ENCODE measurements around the gene GGA1. TPM values are rescaled to one million over a fixed set of nuclear protein-coding genes. Genes with fewer than 3 reads are reported as not detected.

Gene GGA1
- total RNA-seq, 3 donors from 2014 or later: 36.6 to 63.9 (median 54.7) TPM

- Histone ChIP-seq H3K27me3 (no peaks in the 10 kb centered on the region), H3K27ac (no peak overlapping the region), H3K9me3 (no peaks in the 10 kb centered on the region), H3K4me3 (no peak overlapping the region), H3K4me1 (peaks cover 3 to 8% of the 10 kb centered on the region in 2 donors), H3K36me3 (no peaks in the 10 kb centered on the region)
- intact Hi-C loops (cut with DNase I; ENCODE audit: low total_unique reads): no loop called here
- TF ChIP-seq, protein P1, sequence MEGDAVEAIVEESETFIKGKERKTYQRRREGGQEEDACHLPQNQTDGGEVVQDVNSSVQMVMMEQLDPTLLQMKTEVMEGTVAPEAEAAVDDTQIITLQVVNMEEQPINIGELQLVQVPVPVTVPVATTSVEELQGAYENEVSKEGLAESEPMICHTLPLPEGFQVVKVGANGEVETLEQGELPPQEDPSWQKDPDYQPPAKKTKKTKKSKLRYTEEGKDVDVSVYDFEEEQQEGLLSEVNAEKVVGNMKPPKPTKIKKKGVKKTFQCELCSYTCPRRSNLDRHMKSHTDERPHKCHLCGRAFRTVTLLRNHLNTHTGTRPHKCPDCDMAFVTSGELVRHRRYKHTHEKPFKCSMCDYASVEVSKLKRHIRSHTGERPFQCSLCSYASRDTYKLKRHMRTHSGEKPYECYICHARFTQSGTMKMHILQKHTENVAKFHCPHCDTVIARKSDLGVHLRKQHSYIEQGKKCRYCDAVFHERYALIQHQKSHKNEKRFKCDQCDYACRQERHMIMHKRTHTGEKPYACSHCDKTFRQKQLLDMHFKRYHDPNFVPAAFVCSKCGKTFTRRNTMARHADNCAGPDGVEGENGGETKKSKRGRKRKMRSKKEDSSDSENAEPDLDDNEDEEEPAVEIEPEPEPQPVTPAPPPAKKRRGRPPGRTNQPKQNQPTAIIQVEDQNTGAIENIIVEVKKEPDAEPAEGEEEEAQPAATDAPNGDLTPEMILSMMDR (IDR thresholded peaks at IDR 0.05): no peak
- TF ChIP-seq POLR2AphosphoS5 (IDR thresholded peaks at IDR 0.05): no peak
- no peak for TF ChIP-seq POLR2A (IDR thresholded peaks at IDR 0.05)
- DNase-seq (ENCODE audit: low spot score in 2 of 2): no peak
These were observed 11.4 kb downstream of the GGA1 start for GRCh38 chr22:37619991-37620390.

DNA sequence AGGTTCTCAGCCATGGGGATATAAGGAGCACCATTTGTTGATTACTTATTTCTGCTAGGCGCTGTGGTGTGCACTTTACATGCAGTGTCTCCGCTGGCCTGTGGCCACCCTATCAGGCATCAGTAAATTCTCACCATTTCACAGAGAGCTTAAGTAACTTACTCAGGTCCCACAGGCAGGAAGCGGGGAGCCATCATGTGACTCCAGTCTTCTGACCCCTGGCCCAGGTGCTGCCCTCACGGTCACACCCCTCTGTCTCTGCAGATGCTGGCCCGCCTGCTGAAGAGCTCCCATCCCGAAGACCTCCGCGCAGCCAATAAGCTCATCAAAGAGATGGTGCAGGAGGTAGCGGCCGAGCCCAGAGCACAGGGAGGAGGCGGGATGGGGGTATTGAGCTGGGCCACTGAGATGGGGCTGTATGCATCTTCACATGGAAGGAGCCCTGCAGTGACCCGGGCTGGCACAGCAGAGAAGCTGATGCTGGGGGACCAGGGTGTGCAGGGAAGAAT, 12.8 kb downstream of the GGA1 start:
- H3K4me3 ChIP-seq: no peak overlapping the region
- H3K27ac ChIP-seq: no peak overlapping the region
- H3K4me1 ChIP-seq: peaks cover 11 to 17% of the 10 kb centered on the region in 2 donors
- no peak for DNase-seq (ENCODE audit: low spot score in 2 of 2)
- TF ChIP-seq POLR2A (IDR thresholded peaks at IDR 0.05) (no peak), POLR2AphosphoS5 (IDR thresholded peaks at IDR 0.05) (no peak)
- TF ChIP-seq, protein P1 (IDR thresholded peaks at IDR 0.05): no peak
- intact Hi-C loops (cut with DNase I; ENCODE audit: low total_unique reads): no loop called here
- no peaks in the 10 kb centered on the region for H3K27me3 ChIP-seq
- no peaks in the 10 kb centered on the region for H3K9me3 ChIP-seq
- H3K36me3 ChIP-seq: no peaks in the 10 kb centered on the region

DNA sequence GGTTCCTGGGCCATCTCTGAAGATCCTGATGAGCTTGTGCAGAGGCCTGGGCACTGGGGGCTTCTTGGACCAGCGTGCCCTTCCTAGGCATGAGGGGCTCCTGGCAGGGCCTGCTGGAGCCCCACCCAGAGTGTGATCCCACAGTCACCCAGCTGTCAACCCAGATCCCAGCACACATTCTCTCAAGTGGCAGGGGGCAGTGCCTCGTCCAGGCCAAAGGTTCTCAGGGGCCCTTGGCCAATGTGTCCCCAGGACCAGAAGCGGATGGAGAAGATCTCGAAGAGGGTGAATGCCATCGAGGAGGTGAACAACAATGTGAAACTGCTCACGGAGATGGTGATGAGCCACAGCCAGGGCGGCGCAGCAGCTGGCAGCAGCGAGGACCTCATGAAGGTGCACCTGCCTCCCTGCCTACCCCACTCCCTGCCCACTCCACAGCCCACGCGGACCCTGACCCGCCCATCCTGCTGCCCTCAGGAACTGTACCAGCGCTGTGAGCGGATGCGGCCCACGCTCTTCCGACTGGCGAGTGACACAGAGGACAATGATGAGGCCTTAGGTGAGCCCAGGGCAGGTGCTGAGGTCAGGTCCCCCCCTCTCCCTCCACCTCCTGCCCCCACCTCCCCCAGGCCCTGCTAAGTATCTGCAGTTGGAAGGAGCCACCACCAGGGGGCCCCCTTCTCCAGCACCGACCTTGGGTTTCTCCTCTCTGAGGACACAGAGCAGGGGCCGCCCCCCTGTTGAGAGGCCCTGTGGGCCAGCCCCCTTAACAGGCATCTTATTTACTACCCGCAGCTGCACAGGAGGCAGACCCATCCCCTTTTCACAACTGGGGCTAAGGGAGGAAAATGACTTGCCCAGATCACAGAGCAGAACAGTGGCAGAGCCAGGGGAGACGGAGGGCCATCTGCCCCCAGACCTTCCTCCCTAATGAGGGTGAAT, 14.7 kb downstream of the GGA1 start:
- no peaks in the 10 kb centered on the region for H3K9me3 ChIP-seq
- H3K27ac ChIP-seq: peak overlapping the region; percentile 39 to 84
- peaks cover 17 to 29% of the 10 kb centered on the region in 2 donors for H3K4me1 ChIP-seq
- TF ChIP-seq POLR2AphosphoS5 (IDR thresholded peaks at IDR 0.05): no peak
- TF ChIP-seq, protein P1 (IDR thresholded peaks at IDR 0.05): peak; percentile 20 to 57 (median 44)
- no peaks in the 10 kb centered on the region for H3K27me3 ChIP-seq
- intact Hi-C loops (cut with DNase I; ENCODE audit: low total_unique reads): no loop called here
- DNase-seq (ENCODE audit: low spot score in 2 of 2): no peak
- H3K4me3 ChIP-seq: no peak overlapping the region
- H3K36me3 ChIP-seq: no peaks in the 10 kb centered on the region

DNA sequence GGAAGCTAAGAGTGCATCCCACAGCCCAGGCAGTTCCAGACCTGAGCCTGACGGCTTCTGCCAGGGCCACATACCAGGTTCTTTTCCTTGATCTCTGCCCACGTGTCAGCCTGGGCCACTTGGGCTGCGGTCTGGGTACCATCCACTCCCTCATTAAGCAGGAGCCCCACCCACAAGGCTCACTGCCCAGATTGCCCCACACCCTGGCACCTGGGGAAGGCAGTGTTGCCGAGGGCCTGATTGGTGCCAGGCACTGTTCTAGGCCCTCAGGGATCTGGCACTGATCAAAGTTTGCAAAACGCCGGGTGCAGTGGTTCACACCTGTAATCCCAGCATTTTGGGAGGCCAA, 15.4 kb downstream of the GGA1 start:
- intact Hi-C loops (cut with DNase I; ENCODE audit: low total_unique reads): no loop called here
- H3K27me3 ChIP-seq: no peaks in the 10 kb centered on the region

More for the DNA sequence above, 15.4 kb downstream of the GGA1 start:
- peak overlapping the region; percentile 39 to 84 for H3K27ac ChIP-seq
- no peaks in the 10 kb centered on the region for H3K9me3 ChIP-seq
- H3K36me3 ChIP-seq: no peaks in the 10 kb centered on the region
- TF ChIP-seq POLR2A (IDR thresholded peaks at IDR 0.05) (no peak), POLR2AphosphoS5 (IDR thresholded peaks at IDR 0.05) (no peak)
- TF ChIP-seq, protein P1 (IDR thresholded peaks at IDR 0.05): no peak
- peak in 1 of 2 donors; percentile 74 for DNase-seq (ENCODE audit: low spot score in 2 of 2)
- peaks cover 17 to 29% of the 10 kb centered on the region in 2 donors for H3K4me1 ChIP-seq
- no peak overlapping the region for H3K4me3 ChIP-seq

Data from breast epithelium (tissue), 4 donors.